Mammary epithelial cell (primary cell): ENCODE data around the gene FBP2.

ENCODE experiments used
- CTCF ChIP-seq, 2 donors: IDR thresholded peaks in 1 of 2; conservative IDR thresholded peaks in 1 of 2; 2 replicates each; pipeline ENCODE4 v1.5.1; 2011 to 2012; ENCODE audit warnings: inconsistent platforms in 2 of 2, low read length in 2 of 2, mild to moderate bottlenecking in 2 of 2, control low read depth in 1 of 2, low read depth in 1 of 2; ENCODE audit not compliant: insufficient read depth in 1 of 2; ENCODE audit errors: extremely low read depth in 1 of 2
- EZH2 ChIP-seq: IDR thresholded peaks from 2 replicates; pipeline ENCODE4 v1.6.1; 2012; ENCODE audit warnings: low read length, inconsistent platforms, borderline replicate concordance

GRCh38 chr9:94567271-94567670 is 26.4 kb downstream of the FBP2 start:
- TF ChIP-seq CTCF (conservative IDR thresholded peaks at IDR 0.05 in 1 of 2, IDR thresholded peaks at IDR 0.05 in 1 of 2; ENCODE audit: extremely low read depth in 1 of 2, insufficient read depth in 1 of 2, low read depth in 1 of 2, low read length in 2 of 2) (no peak), EZH2 (no peak)
